ENCODE results near the gene AGAP1. TPM values are rescaled to one million over a fixed set of nuclear protein-coding genes. Genes with fewer than 3 reads are reported as not detected.
"Not testable (repeated sequence)": the region's sequence is repeated elsewhere in the genome, so short reads cannot be mapped to it uniquely, and the experiment has no call there.

The AGAP1 gene
- total RNA-seq, 1 donor from 2014 or later: 3.1 TPM

DNA sequence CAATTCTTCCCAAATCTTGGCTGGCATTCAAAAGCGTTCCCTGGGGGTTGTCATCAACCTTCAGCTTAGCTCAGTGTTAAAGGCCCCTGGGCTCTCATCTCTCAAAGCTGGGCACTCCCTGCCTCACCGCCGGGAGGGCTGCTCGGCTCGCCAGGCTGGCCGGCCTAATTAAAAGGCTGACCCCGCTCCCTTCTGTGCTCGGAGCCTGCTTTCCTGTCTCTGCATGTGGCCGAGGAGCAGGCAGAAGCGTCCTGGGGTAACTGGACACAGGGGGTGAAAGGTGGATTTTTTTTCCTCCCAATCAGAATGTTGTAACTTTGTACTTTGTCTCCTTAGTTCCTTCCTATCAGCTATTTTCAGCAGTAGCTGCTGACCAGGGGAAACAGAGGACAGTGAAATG lies 443.2 kb downstream of the AGAP1 start:
- no peak for DNase-seq (ENCODE audit: low read depth in 2 of 2)

- DNase-seq (ENCODE audit: low read depth in 2 of 2): no peak
These were observed 443.7 kb downstream of the AGAP1 start for GRCh38 chr2:235937526-235937925.

DNA sequence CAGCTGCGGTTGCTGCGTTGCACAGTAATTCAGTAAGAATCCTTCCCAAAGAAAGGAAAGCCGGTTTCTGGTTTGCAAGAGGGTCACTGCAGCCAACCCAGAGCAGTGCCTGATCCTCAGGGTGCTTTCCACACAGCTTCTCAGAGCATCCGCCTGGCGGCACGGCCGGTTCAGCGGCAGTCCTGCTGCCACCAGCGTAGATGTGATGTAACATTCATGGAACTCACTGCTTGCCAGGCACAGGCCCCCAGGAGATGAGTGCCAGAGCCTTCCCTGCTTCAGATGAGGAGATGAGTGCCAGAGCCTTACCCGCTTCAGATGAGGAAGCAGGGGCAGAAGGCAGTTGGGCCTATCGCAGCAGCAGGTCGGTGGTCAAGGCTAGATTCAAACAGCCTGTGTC lies 444.1 kb downstream of the AGAP1 start:
- DNase-seq (ENCODE audit: low read depth in 2 of 2): no peak

GRCh38 chr2:235938611-235939010 lies 444.8 kb downstream of the AGAP1 start:
- no peak for DNase-seq (ENCODE audit: low read depth in 2 of 2)

GRCh38 chr2:235939471-235939870 lies 445.6 kb downstream of the AGAP1 start:
- no peak for DNase-seq (ENCODE audit: low read depth in 2 of 2)

GRCh38 chr2:235940330-235940729 lies 446.5 kb downstream of the AGAP1 start:
- DNase-seq (ENCODE audit: low read depth in 2 of 2): peak; percentile 60 to 87

GRCh38 chr2:235944591-235944990 lies 450.7 kb downstream of the AGAP1 start:
- no peak for DNase-seq (ENCODE audit: low read depth in 2 of 2)

GRCh38 chr2:235945608-235946140 lies 451.8 kb downstream of the AGAP1 start:
- DNase-seq (ENCODE audit: low read depth in 2 of 2): peak in 1 of 2 donors; percentile 12

DNA sequence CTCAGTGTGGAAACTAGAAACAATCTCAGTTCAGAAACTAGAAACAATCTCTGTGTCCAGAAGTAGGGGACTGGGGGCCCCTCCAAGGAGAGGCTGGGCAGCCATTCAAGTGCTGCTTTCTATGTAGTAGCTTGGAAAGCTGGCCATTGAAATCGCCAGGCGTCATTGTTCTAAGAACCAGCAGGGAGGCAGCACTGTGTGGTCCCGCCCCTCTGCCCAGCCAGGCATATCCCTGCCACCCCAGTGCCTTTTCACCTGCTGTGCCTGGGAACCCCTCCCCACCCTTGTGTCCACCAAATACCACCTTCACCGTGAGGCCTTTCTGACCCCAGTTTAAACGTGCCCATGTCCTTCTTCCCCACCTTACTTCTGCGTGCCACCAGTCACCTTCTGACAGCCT lies 452.7 kb downstream of the AGAP1 start:
- DNase-seq (ENCODE audit: low read depth in 2 of 2): no peak

DNA sequence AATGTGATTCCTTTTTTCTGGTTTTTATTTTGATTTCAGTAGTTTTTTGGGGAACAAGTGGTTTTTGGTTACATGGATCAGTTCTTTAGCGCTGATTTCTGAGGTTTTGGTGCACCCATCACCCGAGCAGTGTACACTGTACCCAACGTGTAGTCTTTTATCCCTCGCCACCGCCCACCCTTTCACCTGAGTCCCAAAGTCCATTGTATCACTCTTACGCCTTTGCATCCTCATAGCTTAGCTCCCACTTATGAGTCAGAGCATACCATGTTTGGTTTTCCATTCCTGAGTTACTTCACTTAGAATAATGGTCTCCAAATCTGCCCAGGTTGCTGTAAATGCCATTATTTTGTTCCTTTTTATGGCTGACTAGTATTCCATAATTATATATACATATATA lies 453.2 kb downstream of the AGAP1 start:
- DNase-seq (ENCODE audit: low read depth in 2 of 2): not testable (repeated sequence)

GRCh38 chr2:235949567-235950472 lies 456.0 kb downstream of the AGAP1 start:
- DNase-seq (ENCODE audit: low read depth in 2 of 2): no peak

DNA sequence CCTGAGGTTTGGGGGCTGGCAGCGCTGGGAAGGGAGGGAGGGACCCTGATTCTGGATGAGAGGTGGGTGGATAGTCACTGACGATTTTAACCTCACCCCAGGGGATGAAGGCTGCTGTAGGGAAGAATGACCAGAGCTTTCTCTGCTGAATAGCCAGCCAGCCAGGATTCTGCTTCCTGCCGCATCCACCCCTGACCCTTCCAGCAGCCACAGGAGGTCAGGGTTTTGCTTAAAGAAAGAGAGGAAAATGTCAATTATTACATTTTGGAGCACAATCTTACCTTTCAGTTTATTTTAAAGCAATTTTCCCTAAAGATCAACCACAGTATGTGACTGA lies 456.6 kb downstream of the AGAP1 start:
- DNase-seq (ENCODE audit: low read depth in 2 of 2): no peak

- DNase-seq (ENCODE audit: low read depth in 2 of 2): no peak
These were observed 457.6 kb downstream of the AGAP1 start for GRCh38 chr2:235951493-235951892.

DNA sequence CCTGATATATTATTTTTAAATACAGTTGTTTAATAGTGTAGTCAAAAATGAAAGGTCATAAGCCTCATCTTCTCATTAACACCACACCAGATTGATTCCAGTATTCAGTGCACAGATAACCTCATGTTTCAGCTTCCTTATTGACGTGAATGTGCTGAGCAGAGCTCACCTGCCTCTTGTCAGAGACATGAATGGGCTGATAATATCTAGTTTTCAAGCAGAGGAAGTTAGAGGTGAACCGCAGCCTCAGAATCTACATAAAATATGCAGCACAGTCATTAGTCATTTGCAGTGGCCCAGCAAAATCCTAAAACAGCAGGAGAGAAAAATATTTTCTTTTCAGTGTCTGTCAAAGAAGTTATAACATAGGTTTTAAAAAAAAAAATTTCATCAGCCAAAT lies 458.1 kb downstream of the AGAP1 start:
- no peak for DNase-seq (ENCODE audit: low read depth in 2 of 2)

DNA sequence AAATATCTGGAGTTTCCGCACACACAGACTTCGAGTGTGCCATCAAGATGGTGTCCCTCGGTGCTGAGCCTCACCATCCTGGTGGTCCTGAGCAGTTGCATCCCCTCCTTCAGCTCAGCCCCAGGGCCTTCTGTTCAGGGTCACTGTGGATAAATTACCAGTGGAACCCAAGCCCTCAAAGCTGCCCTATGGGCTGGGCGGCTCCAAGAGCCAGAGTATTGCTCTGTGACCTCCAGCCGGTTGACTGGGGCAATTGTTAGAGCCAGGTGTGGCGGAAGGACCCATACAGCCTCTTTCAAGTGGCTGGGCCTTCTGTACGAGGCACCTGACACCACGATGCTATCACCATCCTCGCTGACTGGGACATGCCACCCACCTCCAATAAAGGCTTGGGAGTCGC lies 458.9 kb downstream of the AGAP1 start:
- no peak for DNase-seq (ENCODE audit: low read depth in 2 of 2)

- DNase-seq (ENCODE audit: low read depth in 2 of 2): no peak
These were observed 460.4 kb downstream of the AGAP1 start for GRCh38 chr2:235954281-235954680.

- DNase-seq (ENCODE audit: low read depth in 2 of 2): no peak
These were observed 461.1 kb downstream of the AGAP1 start for GRCh38 chr2:235954888-235955480.

DNA sequence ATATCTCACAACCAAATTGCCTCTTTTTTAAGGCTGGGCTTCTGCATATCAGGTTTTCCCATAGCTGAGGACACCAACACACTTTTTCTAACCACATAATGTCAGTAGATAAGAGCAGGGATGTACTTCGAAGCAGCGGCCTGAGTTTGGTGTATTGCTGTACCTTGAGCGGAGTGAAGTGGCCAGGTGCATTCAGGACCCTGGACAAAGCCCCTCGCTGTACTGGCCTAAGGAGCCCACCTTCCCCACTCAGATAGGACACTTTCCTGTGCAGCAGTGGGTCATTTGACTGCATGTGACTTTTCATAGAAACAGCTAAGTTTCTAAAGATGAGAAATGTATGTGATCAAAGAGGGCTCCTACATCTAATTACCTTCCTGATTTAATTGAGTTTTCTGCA lies 461.8 kb downstream of the AGAP1 start:
- no peak for DNase-seq (ENCODE audit: low read depth in 2 of 2)

DNA sequence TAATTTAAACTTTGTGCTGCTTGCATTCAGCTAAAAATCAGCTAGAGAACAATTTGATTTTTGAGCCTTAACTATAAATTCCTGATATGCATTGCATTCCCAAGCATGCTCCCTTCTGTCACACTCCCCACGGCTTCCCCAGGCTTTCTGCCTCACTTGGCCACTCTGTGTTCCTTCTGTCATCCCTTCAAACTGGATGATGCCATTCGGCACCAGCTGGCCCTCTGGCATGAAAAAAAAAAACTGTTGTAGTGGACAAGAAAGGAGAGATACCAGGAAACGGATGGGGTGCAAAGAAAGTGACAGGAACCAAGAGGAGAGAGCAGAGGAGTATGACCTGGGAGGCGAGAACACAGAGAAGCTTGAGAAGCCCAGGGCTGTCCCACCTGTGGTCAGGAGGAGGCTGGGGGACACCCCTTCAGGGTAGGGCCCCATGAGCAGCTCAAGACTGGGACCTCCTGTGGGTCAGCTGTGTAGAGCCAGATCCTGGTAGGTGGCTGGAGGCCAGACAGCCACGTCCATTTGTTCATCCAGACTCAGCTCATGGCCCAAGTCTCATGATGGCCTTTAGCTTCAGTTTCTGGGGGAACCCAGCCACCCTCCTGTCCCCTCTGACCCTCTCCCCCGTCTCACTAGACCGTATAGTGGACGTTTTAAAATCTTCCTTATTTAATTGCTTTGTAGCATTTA lies 462.6 kb downstream of the AGAP1 start:
- no peak for DNase-seq (ENCODE audit: low read depth in 2 of 2)

GRCh38 chr2:235957251-235957650 lies 463.4 kb downstream of the AGAP1 start:
- DNase-seq (ENCODE audit: low read depth in 2 of 2): no peak

DNA sequence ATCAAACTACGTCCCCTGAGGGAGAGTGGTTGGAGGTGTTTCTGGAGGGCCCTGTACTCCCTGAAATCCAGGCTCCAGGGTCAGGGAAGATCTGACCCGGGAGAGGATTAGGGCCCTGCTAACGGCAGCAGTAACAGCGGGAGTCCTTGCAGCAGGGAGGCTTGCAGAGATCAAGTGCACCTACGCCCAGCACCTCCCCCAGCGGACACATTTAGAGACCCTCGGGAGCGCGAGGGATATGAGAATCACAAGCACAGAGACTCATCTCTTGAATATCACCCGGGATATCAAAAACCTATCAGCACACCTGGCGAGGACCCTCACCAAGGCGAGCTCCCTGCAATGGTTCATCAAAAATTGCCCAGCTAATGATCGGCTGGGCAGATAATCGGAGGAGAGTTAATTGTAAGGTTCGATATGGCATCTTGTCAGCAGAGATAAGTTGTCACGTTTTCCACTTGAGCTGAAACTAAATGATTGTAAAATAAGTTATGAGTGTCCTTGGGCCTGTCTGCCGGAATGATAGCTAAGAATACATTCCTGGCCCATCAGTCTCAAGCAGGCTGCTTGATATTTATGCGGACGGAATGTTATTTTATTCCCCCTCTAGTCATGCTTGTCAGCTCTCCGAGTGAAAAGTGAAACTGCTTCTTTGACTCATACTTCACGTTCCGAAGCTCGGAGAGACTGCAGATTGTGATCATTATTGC lies 464.5 kb downstream of the AGAP1 start:
- no peak for DNase-seq (ENCODE audit: low read depth in 2 of 2)

- no peak for DNase-seq (ENCODE audit: low read depth in 2 of 2)
These were observed 465.1 kb downstream of the AGAP1 start for GRCh38 chr2:235958931-235959410.

All from dermis microvascular lymphatic vessel endothelial cell (primary cell).